B cell (primary cell): ENCODE results near the gene ATG2A. TPM values are rescaled to one million over a fixed set of nuclear protein-coding genes. Genes with fewer than 3 reads are reported as not detected.

Source experiments
- ATAC-seq: fragments of 200-7000 bp; cut with Tn5 transposase; one replicate; pipeline ENCODE4 v1.10.0; 2021; ENCODE audit warnings: low read depth, mild to moderate bottlenecking, moderate number of reproducible peaks, moderate library complexity
- CTCF ChIA-PET: fragments of 350-600 bp; sonication (Branson Sonifier 250); formaldehyde crosslinking; loops from one replicate; lab custom pipeline; 2021; ENCODE audit warnings: antibody characterized with exemption, inconsistent platforms; lab: Charles Lee
- POLR2A ChIA-PET: fragments of 350-600 bp; sonication (Branson Sonifier 250); formaldehyde crosslinking; loops from one replicate; lab custom pipeline; 2021; ENCODE audit warnings: antibody characterized with exemption; lab: Charles Lee
- DNase-seq: peaks from one replicate; pipeline ENCODE4 v3.0.0; 2013
- H2AFZ ChIP-seq: 2 replicates; pipeline ENCODE4 v1.6.1; 2012; ENCODE audit warnings: mild to moderate bottlenecking, low read depth, low read length; ENCODE audit not compliant: insufficient read depth, poor library complexity, severe bottlenecking
- H3K27ac ChIP-seq, 2 donors: 1 replicate in 1 of 2; 2 replicates in 1 of 2; pipeline ENCODE4 v1.5.1; 2012 to 2013; ENCODE audit warnings: low read length in 2 of 2, mild to moderate bottlenecking in 2 of 2, moderate library complexity in 1 of 2
- H3K27me3 ChIP-seq, 4 experiments: fragments of 200-600 bp in 1 of 4; sonication (generic) in 1 of 4; replicated peaks in 1 of 4; 1 replicate in 2 of 4; 2 replicates in 2 of 4; pipeline versions ENCODE4 v1.6.1 to v1.7.0; 2013 to 2016; ENCODE audit warnings: low read length in 3 of 4, mild to moderate bottlenecking in 2 of 4, mixed read lengths in 1 of 4, moderate library complexity in 1 of 4; ENCODE audit not compliant: insufficient read depth in 4 of 4, control insufficient read depth in 3 of 4; ENCODE audit errors: control extremely low read depth in 1 of 4
- H3K36me3 ChIP-seq, 2 experiments: replicated peaks in 1 of 2; 1 replicate in 1 of 2; 2 replicates in 1 of 2; pipeline versions ENCODE4 v1.6.1 to v1.7.1; 2013; ENCODE audit warnings: low read length in 1 of 2; ENCODE audit not compliant: insufficient read depth in 2 of 2, control insufficient read depth in 1 of 2; ENCODE audit errors: control extremely low read depth in 1 of 2, extremely low read depth in 1 of 2
- H3K4me1 ChIP-seq, 2 donors: fragments of 200-600 bp in 1 of 2; sonication (generic) in 1 of 2; 1 replicate in 1 of 2; 2 replicates in 1 of 2; pipeline versions ENCODE4 v1.5.1 to v1.6.1; 2013 to 2017; ENCODE audit warnings: low read length in 2 of 2; ENCODE audit not compliant: control insufficient read depth in 2 of 2, insufficient read depth in 2 of 2
- H3K4me2 ChIP-seq: replicated peaks from 2 replicates; pipeline ENCODE3; 2012; ENCODE audit warnings: mild to moderate bottlenecking, low read depth, low read length; ENCODE audit not compliant: poor library complexity, severe bottlenecking
- H3K4me3 ChIP-seq, 5 experiments: fragments of 200-600 bp in 1 of 5; sonication (generic) in 1 of 5; 1 replicate in 3 of 5; 2 replicates in 2 of 5; pipeline versions ENCODE4 v1.5.1 to v1.7.0; 2011 to 2016; ENCODE audit warnings: low read length in 4 of 5, mild to moderate bottlenecking in 4 of 5, low read depth in 2 of 5, control low read depth in 1 of 5, moderate library complexity in 1 of 5; ENCODE audit not compliant: insufficient read depth in 1 of 5; ENCODE audit errors: control extremely low read depth in 1 of 5, extremely low read depth in 1 of 5
- H3K79me2 ChIP-seq: fragments of 200-600 bp; sonication (generic); one replicate; pipeline ENCODE4 v1.6.0; 2016; ENCODE audit warnings: low read length; ENCODE audit not compliant: control insufficient read depth, insufficient read depth
- H3K9ac ChIP-seq: fragments of 200-600 bp; sonication (generic); 2 replicates; pipeline ENCODE4 v1.6.1; 2017; ENCODE audit warnings: mild to moderate bottlenecking, low read length, moderate library complexity
- H3K9me3 ChIP-seq, 3 donors: one replicate each; pipeline versions ENCODE4 v1.6.1 to v1.7.1; 2013; ENCODE audit warnings: low read length in 2 of 3; ENCODE audit not compliant: control insufficient read depth in 2 of 3, insufficient read depth in 1 of 3; ENCODE audit errors: control extremely low read depth in 1 of 3
- H4K20me1 ChIP-seq: 2 replicates; pipeline ENCODE4 v1.6.0; 2012; ENCODE audit warnings: mild to moderate bottlenecking, low read length; ENCODE audit not compliant: insufficient read depth, control insufficient read depth, poor library complexity, severe bottlenecking
- H3K27ac Mint-ChIP-seq: one replicate; pipeline ENCODE4 v1.8.0; 2021; ENCODE audit warnings: mixed read lengths
- H3K27me3 Mint-ChIP-seq: one replicate; pipeline ENCODE4 v1.8.0; 2021; ENCODE audit warnings: mixed read lengths
- H3K4me1 Mint-ChIP-seq: one replicate; pipeline ENCODE4 v1.8.0; 2021; ENCODE audit warnings: mixed read lengths
- H3K4me3 Mint-ChIP-seq: one replicate; pipeline ENCODE4 v1.8.0; 2021; ENCODE audit warnings: mixed read lengths
- H3K9me3 Mint-ChIP-seq: one replicate; pipeline ENCODE4 v1.8.0; 2022; ENCODE audit warnings: mixed read lengths; ENCODE audit not compliant: insufficient read depth
- EZH2 ChIP-seq: IDR thresholded peaks from 2 replicates; pipeline ENCODE4 v1.6.1; 2012; ENCODE audit warnings: borderline replicate concordance, low read depth, mild to moderate bottlenecking, moderate library complexity, low read length; ENCODE audit not compliant: insufficient read depth, poor library complexity, severe bottlenecking
- WGBS: methylation state at CpG from one replicate; pipeline ENCODE4 v1.1.5; 2013; ENCODE audit warnings: missing lambda C conversion rate; ENCODE audit not compliant: insufficient coverage; 5-methylcytosine and 5-hydroxymethylcytosine counted together
- intact Hi-C: fragments of 100-400 bp; cut with micrococcal nuclease; formaldehyde crosslinking; loops from one replicate; pipeline ENCODE4 v1.10.0; 2022
- polyA plus RNA-seq: library from polyadenylated mRNA; depleted of rRNA; stranded (reverse); fragments of >200 nt; gene quantifications from 2 replicates; pipeline ENCODE4 v1.2.3, GENCODE V29; 2012
- total RNA-seq, 2 donors: library from RNA; stranded (reverse); fragments of 120-200 nt in 1 of 2; gene quantifications; 1 replicate in 1 of 2; 2 replicates in 1 of 2; pipeline versions ENCODE4 v1.2.3 to v1.2.4, GENCODE V29; 2013 to 2022
- TF ChIP-seq, protein P1 (sequence below): fragments of 200-600 bp; IDR thresholded peaks from one replicate; pipeline ENCODE4 v1.8.0; 2022; ENCODE audit warnings: antibody characterized with exemption, mild to moderate bottlenecking

The ATG2A gene
- total and polyA plus RNA-seq, 2 donors (not counting 1 experiment from before 2014, with no cell fraction given): 24.3 to 38.6 TPM

DNA sequence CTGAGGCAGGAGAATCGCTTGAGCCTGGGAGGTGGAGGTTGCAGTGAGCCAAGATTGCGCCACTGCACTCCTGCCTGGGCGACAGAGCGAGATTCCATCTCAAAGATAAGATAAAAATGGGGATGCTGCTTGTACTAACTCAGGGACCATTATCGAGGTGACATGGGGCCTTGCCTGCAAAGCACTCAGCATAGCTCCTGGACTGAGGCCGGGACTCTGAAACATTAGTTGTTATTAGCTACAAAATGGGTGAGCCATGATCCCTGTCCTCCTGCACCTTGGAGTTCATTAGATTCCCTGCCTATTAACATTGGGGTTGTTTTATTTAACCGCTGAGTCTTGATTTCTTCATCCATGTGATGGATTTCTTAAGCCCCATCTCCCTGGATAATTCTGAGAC is 12.6 kb upstream of the ATG2A start:
- WGBS: 100% methylated on average over 7 of the region's 7 CpGs
- DNase-seq (no peak), ATAC-seq (no peak)
- intact Hi-C loops: no loop called here
- Histone ChIP-seq H3K79me2 (peaks cover 9% of the 10 kb centered on the region), H3K27ac (no peak overlapping the region), H2AFZ (no peak overlapping the region), H3K4me3 (no peak overlapping the region), H3K9me3 (no peaks in the 10 kb centered on the region), H3K4me2 (no peak overlapping the region), H4K20me1 (peaks cover 13% of the 10 kb centered on the region), H3K4me1 (peaks cover 6 to 16% of the 10 kb centered on the region in 2 donors), H3K9ac (no peak overlapping the region), H3K36me3 (peaks cover 0 to 42% of the 10 kb centered on the region in 2 experiments), H3K27me3 (no peaks in the 10 kb centered on the region)
- POLR2A ChIA-PET: interaction anchor here (0.6 kb wide), 1 partner anchor 79 kb away, joined by 3 read pairs; no protein-coding TSS in a partner anchor
- no peak overlapping the region for H3K4me3 Mint-ChIP-seq
- CTCF ChIA-PET: no interaction called here
- no peaks in the 10 kb centered on the region for H3K9me3 Mint-ChIP-seq
- H3K27me3 Mint-ChIP-seq: no peaks in the 10 kb centered on the region
- H3K27ac Mint-ChIP-seq: no peak overlapping the region
- TF ChIP-seq, protein P1, sequence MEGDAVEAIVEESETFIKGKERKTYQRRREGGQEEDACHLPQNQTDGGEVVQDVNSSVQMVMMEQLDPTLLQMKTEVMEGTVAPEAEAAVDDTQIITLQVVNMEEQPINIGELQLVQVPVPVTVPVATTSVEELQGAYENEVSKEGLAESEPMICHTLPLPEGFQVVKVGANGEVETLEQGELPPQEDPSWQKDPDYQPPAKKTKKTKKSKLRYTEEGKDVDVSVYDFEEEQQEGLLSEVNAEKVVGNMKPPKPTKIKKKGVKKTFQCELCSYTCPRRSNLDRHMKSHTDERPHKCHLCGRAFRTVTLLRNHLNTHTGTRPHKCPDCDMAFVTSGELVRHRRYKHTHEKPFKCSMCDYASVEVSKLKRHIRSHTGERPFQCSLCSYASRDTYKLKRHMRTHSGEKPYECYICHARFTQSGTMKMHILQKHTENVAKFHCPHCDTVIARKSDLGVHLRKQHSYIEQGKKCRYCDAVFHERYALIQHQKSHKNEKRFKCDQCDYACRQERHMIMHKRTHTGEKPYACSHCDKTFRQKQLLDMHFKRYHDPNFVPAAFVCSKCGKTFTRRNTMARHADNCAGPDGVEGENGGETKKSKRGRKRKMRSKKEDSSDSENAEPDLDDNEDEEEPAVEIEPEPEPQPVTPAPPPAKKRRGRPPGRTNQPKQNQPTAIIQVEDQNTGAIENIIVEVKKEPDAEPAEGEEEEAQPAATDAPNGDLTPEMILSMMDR: no peak
- TF ChIP-seq EZH2: no peak
- peaks cover 12% of the 10 kb centered on the region for H3K4me1 Mint-ChIP-seq

GRCh38 chr11:64928957-64929356 is 11.9 kb upstream of the ATG2A start:
- H4K20me1 ChIP-seq: peaks cover 13% of the 10 kb centered on the region
- intact Hi-C loops: no loop called here
- POLR2A ChIA-PET: interaction anchor here (0.6 kb wide), 1 partner anchor 80 kb away, joined by 3 read pairs; no protein-coding TSS in a partner anchor
- Mint-ChIP-seq H3K27ac (no peak overlapping the region), H3K4me1 (peaks cover 17% of the 10 kb centered on the region), H3K4me3 (no peak overlapping the region), H3K27me3 (no peaks in the 10 kb centered on the region), H3K9me3 (no peaks in the 10 kb centered on the region)
- TF ChIP-seq, protein P1: no peak
- no peak for TF ChIP-seq EZH2
- DNase-seq: no peak
- no peak for ATAC-seq
- H3K36me3 ChIP-seq: peaks cover 0 to 42% of the 10 kb centered on the region in 2 experiments
- H3K9ac ChIP-seq: no peak overlapping the region
- no peak overlapping the region for H3K27ac ChIP-seq
- no peak overlapping the region for H2AFZ ChIP-seq
- 100% methylated on average over 1 of the region's 2 CpGs for WGBS
- no peak overlapping the region for H3K4me3 ChIP-seq
- H3K27me3 ChIP-seq: no peaks in the 10 kb centered on the region
- CTCF ChIA-PET: no interaction called here
- no peak overlapping the region for H3K4me2 ChIP-seq
- no peaks in the 10 kb centered on the region for H3K9me3 ChIP-seq
- H3K4me1 ChIP-seq: peaks cover 10 to 21% of the 10 kb centered on the region in 2 donors
- peaks cover 9% of the 10 kb centered on the region for H3K79me2 ChIP-seq
